Breast epithelium (tissue), 4 donors: ENCODE measurements around the gene GNL3L. TPM values are rescaled to one million over a fixed set of nuclear protein-coding genes. Genes with fewer than 3 reads are reported as not detected.
A peak's percentile ranks its signal among the peaks of the same experiment; 100 is the strongest.

ENCODE experiments used
- DNase-seq, 2 donors: peaks; one replicate each; pipeline ENCODE4 v3.0.0-alpha.2; 2019; ENCODE audit warnings: low spot score in 2 of 2
- H3K27ac ChIP-seq, 2 donors: fragments of 200-600 bp; sonication (generic) in 1 of 2; one replicate each; pipeline ENCODE4 v1.5.1; 2016 to 2019; ENCODE audit warnings: mild to moderate bottlenecking in 1 of 2
- H3K27me3 ChIP-seq, 2 donors: fragments of 200-600 bp; sonication (generic) in 1 of 2; one replicate each; pipeline versions ENCODE4 v1.5.1 to v1.6.0; 2017 to 2019; ENCODE audit warnings: control low read depth in 1 of 2, mild to moderate bottlenecking in 1 of 2
- H3K36me3 ChIP-seq: fragments of 200-600 bp; one replicate; pipeline ENCODE4 v1.5.1; 2019
- H3K4me1 ChIP-seq, 2 donors: fragments of 200-600 bp; sonication (generic); one replicate each; pipeline ENCODE4 v1.5.1; 2016 to 2019; ENCODE audit warnings: control low read depth in 1 of 2
- H3K4me3 ChIP-seq, 3 donors: fragments of 200-600 bp; sonication (generic); 1 replicate in 2 of 3; 2 replicates in 1 of 3; pipeline ENCODE4 v1.5.1; 2016 to 2019; ENCODE audit warnings: mild to moderate bottlenecking in 3 of 3, moderate library complexity in 2 of 3
- H3K9me3 ChIP-seq, 2 donors: fragments of 200-600 bp; sonication (generic) in 1 of 2; one replicate each; pipeline ENCODE4 v1.5.1; 2016 to 2019; ENCODE audit warnings: control low read depth in 1 of 2
- CTCF ChIP-seq, 3 donors: fragments of 450-650 bp; IDR thresholded peaks; one replicate each; pipeline ENCODE4 v1.5.1; 2016 to 2017; ENCODE audit warnings: antibody characterized with exemption in 3 of 3, mild to moderate bottlenecking in 3 of 3, moderate library complexity in 3 of 3
- POLR2A ChIP-seq: fragments of 450-650 bp; IDR thresholded peaks from one replicate; pipeline ENCODE4 v1.6.1; 2016; ENCODE audit warnings: antibody characterized with exemption, mild to moderate bottlenecking, moderate library complexity
- POLR2AphosphoS5 ChIP-seq, 3 donors: sonication (generic); formaldehyde crosslinking; IDR thresholded peaks; one replicate each; pipeline ENCODE4 v1.6.1; 2017; ENCODE audit warnings: antibody characterized with exemption in 3 of 3
- intact Hi-C: fragments of 100-400 bp; cut with DNase I; formaldehyde crosslinking; loops from one replicate; pipeline ENCODE4 v1.15.1; 2023; ENCODE audit warnings: low total_unique reads
- total RNA-seq, 3 donors: library from RNA; depleted of rRNA; stranded (reverse); fragments of >200 nt; gene quantifications; one replicate each; pipeline ENCODE4 v1.1.0, GENCODE V29; 2016

The GNL3L gene
- total RNA-seq, 3 donors from 2014 or later: 21.6 to 35.4 (median 26.5) TPM

GRCh38 chrX:54492340-54492739 is 37.7 kb upstream of the GNL3L start:
- no peaks in the 10 kb centered on the region for H3K4me1 ChIP-seq
- H3K9me3 ChIP-seq: peaks cover 0 to 7% of the 10 kb centered on the region in 2 donors
- H3K27me3 ChIP-seq: peaks cover 0 to 27% of the 10 kb centered on the region in 2 donors
- H3K36me3 ChIP-seq: no peaks in the 10 kb centered on the region
- intact Hi-C loops: no loop called here
- DNase-seq: no peak
- TF ChIP-seq CTCF (IDR thresholded peaks at IDR 0.05): no peak
- TF ChIP-seq POLR2A: no peak
- no peak for TF ChIP-seq POLR2AphosphoS5 (IDR thresholded peaks at IDR 0.05)
- H3K4me3 ChIP-seq: no peak overlapping the region
- no peak overlapping the region for H3K27ac ChIP-seq

GRCh38 chrX:54494166-54494988 is 35.6 kb upstream of the GNL3L start:
- Histone ChIP-seq H3K36me3 (no peaks in the 10 kb centered on the region), H3K27ac (peak overlapping the region; percentile 60 to 73), H3K27me3 (peaks cover 0 to 37% of the 10 kb centered on the region in 2 donors), H3K4me3 (peak overlapping the region; percentile 57 to 65 (median 64)), H3K9me3 (peaks cover 0 to 7% of the 10 kb centered on the region in 2 donors), H3K4me1 (no peaks in the 10 kb centered on the region)
- intact Hi-C loops: no loop called here
- TF ChIP-seq CTCF (IDR thresholded peaks at IDR 0.05): no peak
- no peak for TF ChIP-seq POLR2AphosphoS5 (IDR thresholded peaks at IDR 0.05)
- no peak for TF ChIP-seq POLR2A
- DNase-seq: no peak

- no peak for TF ChIP-seq CTCF (IDR thresholded peaks at IDR 0.05)
- TF ChIP-seq POLR2AphosphoS5 (IDR thresholded peaks at IDR 0.05): no peak
- TF ChIP-seq POLR2A: no peak
- no peak for DNase-seq
Measured at GRCh38 chrX:54494989-54495813, 34.8 kb upstream of the GNL3L start.

GRCh38 chrX:54495814-54496516 is 34.1 kb upstream of the GNL3L start, which contains the start of gene FGD1:
TSS of gene FGD1 (minus strand) at chrX:54496234. CDS start at chrX:54495432, 802 bp downstream.
- Histone ChIP-seq H3K36me3 (no peaks in the 10 kb centered on the region), H3K27ac (peak within 1 kb of the TSS; percentile 60 to 73), H3K9me3 (no peaks in the 10 kb centered on the region), H3K27me3 (peaks cover 0 to 37% of the 10 kb centered on the region in 2 donors), H3K4me3 (peak within 1 kb of the TSS; percentile 57 to 65 (median 64)), H3K4me1 (no peaks in the 10 kb centered on the region)
- DNase-seq: peak; percentile 39 to 62
- intact Hi-C loops: no loop called here
- TF ChIP-seq CTCF (IDR thresholded peaks at IDR 0.05): no peak
- no peak for TF ChIP-seq POLR2A
- no peak for TF ChIP-seq POLR2AphosphoS5 (IDR thresholded peaks at IDR 0.05)

More at GRCh38 chrX:54494989-54495813, 34.8 kb upstream of the GNL3L start:
- Histone ChIP-seq H3K4me1 (no peaks in the 10 kb centered on the region), H3K9me3 (peaks cover 0 to 1% of the 10 kb centered on the region in 2 donors), H3K4me3 (peak overlapping the region; percentile 57 to 65 (median 64)), H3K36me3 (no peaks in the 10 kb centered on the region), H3K27ac (peak overlapping the region; percentile 60 to 73), H3K27me3 (peaks cover 0 to 37% of the 10 kb centered on the region in 2 donors)
- intact Hi-C loops: no loop called here
